ENCODE data around the gene SMIM14. TPM values are rescaled to one million over a fixed set of nuclear protein-coding genes. Genes with fewer than 3 reads are reported as not detected.

Gene SMIM14
- total RNA-seq, 3 donors from 2014 or later (not counting 1 experiment from before 2014, with no cell fraction given): 12.6 to 21.8 (median 15.2) TPM

DNA sequence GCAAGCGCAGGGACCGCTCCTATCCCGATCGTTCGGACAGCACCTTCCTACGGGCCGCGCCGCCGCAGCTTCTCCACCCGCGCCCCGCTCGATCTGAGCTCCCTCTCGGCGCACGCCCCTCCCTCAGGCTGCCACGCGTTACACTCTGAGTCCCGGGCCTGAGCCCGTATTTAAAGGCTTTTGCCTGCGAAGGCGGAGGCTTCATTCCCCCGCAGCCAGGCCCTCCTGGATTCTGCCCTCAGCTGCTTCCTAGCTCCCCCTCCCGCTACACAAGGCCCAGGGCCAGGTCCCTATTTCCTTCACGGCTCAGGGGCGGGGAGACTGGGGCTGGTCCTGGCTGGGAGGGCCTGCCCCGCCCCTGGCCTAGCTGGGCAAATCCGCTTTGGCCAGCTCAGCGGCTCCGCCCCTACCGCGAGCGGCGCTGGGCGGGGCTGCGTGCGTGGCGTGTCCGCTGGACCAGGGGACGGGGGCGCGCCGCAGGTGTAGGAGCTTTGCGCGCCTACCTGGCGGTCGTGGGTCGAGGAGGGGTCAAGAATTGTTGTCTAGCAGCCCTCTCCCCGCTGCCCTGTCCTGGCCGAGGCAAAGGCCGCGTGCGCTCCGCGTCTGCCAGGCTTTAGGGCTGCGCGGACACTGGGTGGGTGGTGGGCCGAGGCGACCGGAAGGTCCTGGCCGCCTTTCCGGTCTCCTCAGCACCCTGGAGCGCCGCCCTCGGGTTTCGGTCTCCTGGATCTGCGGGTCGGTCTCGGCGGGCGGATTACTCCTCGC lies 111.2 kb downstream of the SMIM14 start, which contains the start of gene UGDH:
Gene UGDH, minus strand, starts transcription at position 144 of the 765 bp plus-strand sequence. CDS start 5,927 bp downstream, outside the sequence.
- peak within 1 kb of the TSS; percentile 93 for H3K4me3 ChIP-seq (ENCODE audit: low read length)
- ATAC-seq (peak; percentile 98 to 100 (median 99)), DNase-seq (peak; percentile 91 to 95)
- H3K27me3 ChIP-seq (ENCODE audit: control insufficient read depth, insufficient read depth, low read length): no peaks in the 10 kb centered on the region
- peaks cover 13 to 20% of the 10 kb centered on the region in 2 donors for H3K4me1 Mint-ChIP-seq
- H3K27ac Mint-ChIP-seq: peak within 1 kb of the TSS; percentile 78 to 92
- WGBS (ENCODE audit: insufficient coverage): under 1% methylated on average over 73 of the region's 73 CpGs
- H3K9me3 Mint-ChIP-seq: no peaks in the 10 kb centered on the region
- no peaks in the 10 kb centered on the region for H3K36me3 Mint-ChIP-seq
- intact Hi-C loops (cut with micrococcal nuclease): loop anchor here (1.0 to 5.0 kb wide), 4 partner anchors 112 to 451 kb away; partner anchors contain the start of genes UBE2K and WDR19
- H3K4me1 ChIP-seq (ENCODE audit: control insufficient read depth, insufficient read depth, low read length): peaks cover 18% of the 10 kb centered on the region
- H3K27ac ChIP-seq (ENCODE audit: low read length): peak within 1 kb of the TSS; percentile 68
- no peaks in the 10 kb centered on the region for H3K27me3 Mint-ChIP-seq (ENCODE audit: low read depth in 2 of 2)
- no peaks in the 10 kb centered on the region for H3K36me3 ChIP-seq (ENCODE audit: control insufficient read depth, insufficient read depth, low read length)
- no peaks in the 10 kb centered on the region for H3K9me3 ChIP-seq (ENCODE audit: control insufficient read depth, insufficient read depth, low read length)
- peak within 1 kb of the TSS; percentile 96 for H3K4me3 Mint-ChIP-seq
- TF ChIP-seq, protein P1, sequence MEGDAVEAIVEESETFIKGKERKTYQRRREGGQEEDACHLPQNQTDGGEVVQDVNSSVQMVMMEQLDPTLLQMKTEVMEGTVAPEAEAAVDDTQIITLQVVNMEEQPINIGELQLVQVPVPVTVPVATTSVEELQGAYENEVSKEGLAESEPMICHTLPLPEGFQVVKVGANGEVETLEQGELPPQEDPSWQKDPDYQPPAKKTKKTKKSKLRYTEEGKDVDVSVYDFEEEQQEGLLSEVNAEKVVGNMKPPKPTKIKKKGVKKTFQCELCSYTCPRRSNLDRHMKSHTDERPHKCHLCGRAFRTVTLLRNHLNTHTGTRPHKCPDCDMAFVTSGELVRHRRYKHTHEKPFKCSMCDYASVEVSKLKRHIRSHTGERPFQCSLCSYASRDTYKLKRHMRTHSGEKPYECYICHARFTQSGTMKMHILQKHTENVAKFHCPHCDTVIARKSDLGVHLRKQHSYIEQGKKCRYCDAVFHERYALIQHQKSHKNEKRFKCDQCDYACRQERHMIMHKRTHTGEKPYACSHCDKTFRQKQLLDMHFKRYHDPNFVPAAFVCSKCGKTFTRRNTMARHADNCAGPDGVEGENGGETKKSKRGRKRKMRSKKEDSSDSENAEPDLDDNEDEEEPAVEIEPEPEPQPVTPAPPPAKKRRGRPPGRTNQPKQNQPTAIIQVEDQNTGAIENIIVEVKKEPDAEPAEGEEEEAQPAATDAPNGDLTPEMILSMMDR (IDR thresholded peaks at IDR 0.05): no peak

DNA sequence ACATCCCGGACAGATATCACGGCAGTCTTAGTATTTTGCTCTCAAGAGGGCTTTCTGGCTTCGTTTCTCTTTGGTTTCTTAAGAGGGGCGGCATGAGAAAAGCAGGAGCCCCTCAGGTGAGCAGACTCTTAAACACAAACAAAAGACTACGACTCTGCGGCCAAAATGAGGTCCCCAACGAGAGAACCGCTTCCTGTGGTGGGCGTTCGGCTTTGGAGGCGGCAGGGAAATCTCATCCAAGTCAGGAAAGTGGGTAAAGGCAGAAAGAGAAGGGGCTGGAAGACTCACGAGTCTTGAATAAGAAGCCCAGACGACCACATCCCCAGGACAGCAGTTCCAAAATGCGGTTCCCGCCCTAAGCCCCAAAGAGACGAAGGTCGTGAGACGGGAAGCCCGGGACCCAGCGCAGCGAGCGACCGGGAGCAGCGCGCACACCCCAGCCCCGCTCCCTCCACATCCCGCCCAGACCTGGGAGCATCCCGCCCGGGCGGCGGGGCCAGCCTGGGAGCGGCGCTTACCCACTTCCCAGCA lies 111.8 kb downstream of the SMIM14 start:
- peak; percentile 16 to 52 for DNase-seq
- Histone ChIP-seq H3K4me3 (ENCODE audit: low read length) (peak overlapping the region; percentile 93), H3K27ac (ENCODE audit: low read length) (peak overlapping the region; percentile 30), H3K9me3 (ENCODE audit: control insufficient read depth, insufficient read depth, low read length) (no peaks in the 10 kb centered on the region), H3K36me3 (ENCODE audit: control insufficient read depth, insufficient read depth, low read length) (no peaks in the 10 kb centered on the region), H3K4me1 (ENCODE audit: control insufficient read depth, insufficient read depth, low read length) (peaks cover 18% of the 10 kb centered on the region), H3K27me3 (ENCODE audit: control insufficient read depth, insufficient read depth, low read length) (no peaks in the 10 kb centered on the region)
- ATAC-seq: peak in 1 of 3 donors; percentile 16
- Mint-ChIP-seq H3K4me1 (peaks cover 13 to 20% of the 10 kb centered on the region in 2 donors), H3K27ac (peak overlapping the region; percentile 78 to 92), H3K4me3 (peak overlapping the region; percentile 96), H3K27me3 (ENCODE audit: low read depth in 2 of 2) (no peaks in the 10 kb centered on the region), H3K36me3 (no peaks in the 10 kb centered on the region), H3K9me3 (no peaks in the 10 kb centered on the region)
- intact Hi-C loops (cut with micrococcal nuclease): loop anchor here (1.0 to 5.0 kb wide), 4 partner anchors 112 to 451 kb away; partner anchors contain the start of genes UBE2K and WDR19
- under 1% methylated on average over 33 of the region's 33 CpGs for WGBS (ENCODE audit: insufficient coverage)
- TF ChIP-seq, protein P1 (IDR thresholded peaks at IDR 0.05): no peak

DNA sequence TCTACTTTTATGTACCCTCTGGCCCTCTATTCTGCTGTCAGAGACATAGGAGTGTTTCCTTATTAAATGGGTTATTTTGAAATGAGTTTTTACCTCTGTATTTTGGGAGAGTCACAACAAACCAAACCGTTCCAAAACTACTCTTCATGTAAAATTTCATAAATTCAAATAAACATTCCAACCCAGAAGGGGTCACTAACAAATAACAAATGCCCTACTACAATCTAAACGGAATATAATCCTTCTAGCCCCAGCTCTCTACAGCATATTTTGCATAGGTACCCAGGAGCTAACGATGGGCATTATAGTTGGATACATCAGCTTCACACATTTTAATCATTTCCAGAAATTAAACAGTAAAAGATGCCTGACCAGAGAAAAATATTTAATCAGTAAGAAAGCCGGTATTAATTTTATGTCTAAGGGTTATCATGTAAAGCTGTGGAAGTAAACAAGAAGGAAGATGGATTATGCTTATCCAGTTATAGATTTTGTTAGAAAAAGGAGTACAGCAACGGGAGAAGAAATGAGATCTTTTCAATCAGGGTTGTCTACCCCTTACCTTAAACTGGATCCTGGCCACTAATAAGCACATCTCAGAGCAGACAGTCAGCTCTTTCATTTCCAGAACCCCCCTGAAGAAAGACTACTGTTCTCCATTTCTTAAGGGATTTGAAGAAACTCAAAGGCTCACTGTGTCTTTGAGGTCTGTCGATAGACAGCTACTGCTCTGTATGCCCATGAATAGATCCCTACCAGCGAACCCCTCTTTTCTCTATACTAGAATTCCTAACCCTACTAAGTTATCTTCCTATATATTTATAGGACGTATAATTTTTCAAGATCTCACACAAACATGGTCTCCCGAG lies 112.6 kb downstream of the SMIM14 start:
- DNase-seq: peak in 1 of 2 donors; percentile 5
- ATAC-seq: no peak
- WGBS (ENCODE audit: insufficient coverage): 57% methylated on average over 8 of the region's 9 CpGs

More for the DNA sequence above, 112.6 kb downstream of the SMIM14 start:
- H3K4me1 ChIP-seq (ENCODE audit: control insufficient read depth, insufficient read depth, low read length): peaks cover 18% of the 10 kb centered on the region
- no peaks in the 10 kb centered on the region for H3K9me3 ChIP-seq (ENCODE audit: control insufficient read depth, insufficient read depth, low read length)
- H3K36me3 Mint-ChIP-seq: no peaks in the 10 kb centered on the region
- peaks cover 13 to 20% of the 10 kb centered on the region in 2 donors for H3K4me1 Mint-ChIP-seq
- no peaks in the 10 kb centered on the region for H3K36me3 ChIP-seq (ENCODE audit: control insufficient read depth, insufficient read depth, low read length)
- H3K27ac ChIP-seq (ENCODE audit: low read length): no peak overlapping the region
- intact Hi-C loops (cut with micrococcal nuclease): loop anchor here (5.0 kb wide), 2 partner anchors 171 to 344 kb away; partner anchors contain the start of genes UBE2K and WDR19
- H3K27me3 Mint-ChIP-seq (ENCODE audit: low read depth in 2 of 2): no peaks in the 10 kb centered on the region
- H3K27ac Mint-ChIP-seq: peak overlapping the region; percentile 78 to 92
- H3K27me3 ChIP-seq (ENCODE audit: control insufficient read depth, insufficient read depth, low read length): no peaks in the 10 kb centered on the region
- no peaks in the 10 kb centered on the region for H3K9me3 Mint-ChIP-seq
- TF ChIP-seq, protein P1 (IDR thresholded peaks at IDR 0.05): no peak
- H3K4me3 Mint-ChIP-seq: peak overlapping the region; percentile 96
- H3K4me3 ChIP-seq (ENCODE audit: low read length): peak overlapping the region; percentile 93

Measured in natural killer cell (primary cell).